A549 (cell line): ENCODE measurements around the gene BID. TPM values are rescaled to one million over a fixed set of nuclear protein-coding genes. Genes with fewer than 3 reads are reported as not detected.

Source experiments
- ATAC-seq, 2 experiments: fragments of 200-7000 bp in 1 of 2; fragments of >200 bp in 1 of 2; cut with Nextera tagmentation in 1 of 2; cut with Tn5 transposase in 1 of 2; 3 replicates each; pipeline versions ENCODE4 v1.8.0 to v1.9.1; 2018 to 2020; ENCODE audit warnings: mild to moderate bottlenecking in 1 of 2, moderate library complexity in 1 of 2
- CTCF ChIA-PET: fragments of 300-600 bp; sonication (Branson Sonifier 250); formaldehyde crosslinking; extraction: SDS; loops from one replicate; lab custom pipeline; 2021; ENCODE audit warnings: antibody characterized with exemption, inconsistent platforms; lab: Yijun Ruan, JAX
- POLR2A ChIA-PET: fragments of 350-600 bp; formaldehyde crosslinking; extraction: SDS; loops from one replicate; lab custom pipeline; 2021; ENCODE audit warnings: antibody characterized with exemption, inconsistent platforms; lab: Yijun Ruan, JAX
- DNase-seq, 2 experiments: peaks; one replicate each; pipeline versions ENCODE4 v3.0.0 to v3.0.0-alpha.2; 2011 to 2016; ENCODE audit warnings: low read depth in 1 of 2, low spot score in 1 of 2
- FAIRE-seq: peaks from 2 replicates; lab custom pipeline; 2011; peaks lifted over from hg19 to GRCh38; lab: Jason Lieb, UNC
- H3K27ac ChIP-seq, 2 experiments: fragments of >200 bp; sonication (Bioruptor Twin); formaldehyde crosslinking; 3 replicates each; pipeline ENCODE4 v1.5.1; 2016 to 2017
- H3K4me1 ChIP-seq: fragments of >200 bp; sonication (Bioruptor Twin); formaldehyde crosslinking; 3 replicates; pipeline ENCODE4 v1.6.1; 2016
- H3K4me2 ChIP-seq: fragments of >200 bp; sonication (Bioruptor Twin); formaldehyde crosslinking; 3 replicates; pipeline ENCODE4 v1.6.1; 2016
- H3K4me3 ChIP-seq: fragments of >200 bp; sonication (Bioruptor Twin); formaldehyde crosslinking; 3 replicates; pipeline ENCODE4 v1.5.1; 2016
- H3K9me3 ChIP-seq: fragments of >200 bp; sonication (Bioruptor Twin); formaldehyde crosslinking; 3 replicates; pipeline ENCODE4 v1.6.1; 2016
- ATOH8 ChIP-seq: fragments of 250-450 bp; sonication (Bioruptor Pico); IDR thresholded peaks from 2 replicates; pipeline ENCODE4 v1.5.0; 2020; ENCODE audit warnings: low read depth, mild to moderate bottlenecking, moderate library complexity
- CEBPB ChIP-seq, 2 experiments: fragments of >200 bp in 1 of 2; sonication (Bioruptor Twin) in 1 of 2; formaldehyde crosslinking in 1 of 2; IDR thresholded peaks; 2 replicates each; pipeline ENCODE4 v1.6.1; 2012 to 2016
- CHD4 ChIP-seq: fragments of 200-600 bp; sonication (generic); IDR thresholded peaks from 2 replicates; pipeline ENCODE4 v1.6.1; 2016; ENCODE audit warnings: antibody characterized with exemption, mild to moderate bottlenecking, borderline replicate concordance
- EHMT2 ChIP-seq: fragments of 200-600 bp; sonication (generic); IDR thresholded peaks from 2 replicates; pipeline ENCODE4 v1.6.1; 2016; ENCODE audit warnings: antibody characterized with exemption, low read depth, mild to moderate bottlenecking, moderate library complexity
- ELK1 ChIP-seq: fragments of 150-350 bp; IDR thresholded peaks from 2 replicates; pipeline ENCODE4 v1.6.1; 2014; ENCODE audit warnings: low read depth, mild to moderate bottlenecking, low read length
- EP300 ChIP-seq, 2 experiments: fragments of >200 bp; sonication (Bioruptor Twin); formaldehyde crosslinking; IDR thresholded peaks; 2 replicates in 1 of 2; 3 replicates in 1 of 2; pipeline ENCODE4 v1.6.1; 2016 to 2017
- FOSB ChIP-seq: fragments of 250-450 bp; sonication (Bioruptor Pico); IDR thresholded peaks from 2 replicates; pipeline ENCODE4 v1.5.0; 2020; ENCODE audit warnings: mild to moderate bottlenecking, moderate library complexity
- FOXS1 ChIP-seq: fragments of 250-450 bp; sonication (Bioruptor Pico); IDR thresholded peaks from 2 replicates; pipeline ENCODE4 v1.5.0; 2020; ENCODE audit warnings: mild to moderate bottlenecking, moderate library complexity
- GATA3 ChIP-seq: IDR thresholded peaks from 2 replicates; pipeline ENCODE4 v1.6.1; 2012; ENCODE audit warnings: borderline replicate concordance
- HES2 ChIP-seq: fragments of >200 bp; sonication (Bioruptor Twin); formaldehyde crosslinking; IDR thresholded peaks from 2 replicates; pipeline ENCODE4 v1.6.1; 2016
- HEYL ChIP-seq: fragments of 250-450 bp; sonication (Bioruptor Pico); IDR thresholded peaks from 2 replicates; pipeline ENCODE4 v1.8.0; 2021; ENCODE audit warnings: mild to moderate bottlenecking, moderate library complexity
- HMGXB4 ChIP-seq: fragments of 250-450 bp; sonication (Bioruptor Pico); IDR thresholded peaks from 2 replicates; pipeline ENCODE4 v1.5.0; 2021; ENCODE audit warnings: mild to moderate bottlenecking, moderate library complexity, borderline replicate concordance
- HOXA7 ChIP-seq: fragments of 250-450 bp; sonication (Bioruptor Pico); IDR thresholded peaks from 2 replicates; pipeline ENCODE4 v1.5.0; 2020; ENCODE audit warnings: mild to moderate bottlenecking, moderate library complexity
- KDM1A ChIP-seq: fragments of 200-600 bp; sonication (generic); IDR thresholded peaks from 2 replicates; pipeline ENCODE4 v1.6.1; 2016; ENCODE audit warnings: low read depth, mild to moderate bottlenecking
- KDM5A ChIP-seq: fragments of 200-600 bp; sonication (generic); IDR thresholded peaks from 2 replicates; pipeline ENCODE4 v1.6.1; 2016; ENCODE audit warnings: antibody characterized with exemption, mild to moderate bottlenecking
- MYC ChIP-seq: IDR thresholded peaks from 2 replicates; pipeline ENCODE4 v1.6.1; 2012; ENCODE audit warnings: mild to moderate bottlenecking, inconsistent platforms, low read length, improper control_type of control experiment, borderline replicate concordance
- NPAS2 ChIP-seq: fragments of 250-450 bp; sonication (Bioruptor Pico); IDR thresholded peaks from 2 replicates; pipeline ENCODE4 v1.8.0; 2022; ENCODE audit warnings: mild to moderate bottlenecking, moderate library complexity, borderline replicate concordance
- NR3C1 ChIP-seq: fragments of >200 bp; sonication (Bioruptor Twin); formaldehyde crosslinking; IDR thresholded peaks from 3 replicates; pipeline ENCODE4 v1.6.1; 2017
- RARB ChIP-seq: fragments of 250-450 bp; sonication (Bioruptor Pico); IDR thresholded peaks from 2 replicates; pipeline ENCODE4 v1.8.0; 2021; ENCODE audit warnings: mild to moderate bottlenecking, moderate library complexity
- SMC3 ChIP-seq: fragments of >200 bp; sonication (Bioruptor Twin); formaldehyde crosslinking; IDR thresholded peaks from 3 replicates; pipeline ENCODE4 v1.6.1; 2018; ENCODE audit warnings: inconsistent platforms
- SREBF2 ChIP-seq: fragments of 450-650 bp; IDR thresholded peaks from 2 replicates; pipeline ENCODE4 v1.6.1; 2014; ENCODE audit warnings: mild to moderate bottlenecking, moderate library complexity
- TP53 ChIP-seq: fragments of 250-450 bp; sonication (Bioruptor Pico); IDR thresholded peaks from 2 replicates; pipeline ENCODE4 v1.5.0; 2021; ENCODE audit warnings: mild to moderate bottlenecking, moderate library complexity
- USF2 ChIP-seq: fragments of 450-650 bp; IDR thresholded peaks from 2 replicates; pipeline ENCODE4 v1.6.1; 2014; ENCODE audit warnings: antibody characterized with exemption
- whole genome bisulfite sequencing: methylation state at CpG from one replicate; pipeline ENCODE4 v1.1.6; 2017; ENCODE audit errors: missing lambda C conversion rate; 5-methylcytosine and 5-hydroxymethylcytosine counted together
- polyA plus RNA-seq, 4 experiments: library from polyadenylated mRNA; depleted of rRNA in 3 of 4; stranded (reverse); fragments of >200 nt; fragmentation: RNase III in 1 of 4; extraction: RNeasy Plus Mini Kit Qiagen cat#74134 plus additional on column Dnase treatment in 1 of 4; gene quantifications; 2 replicates in 3 of 4; 3 replicates in 1 of 4; pipeline ENCODE4 v1.2.3, GENCODE V29; 2011 to 2017
- TF ChIP-seq, protein P1 (sequence below): IDR thresholded peaks from 2 replicates; pipeline ENCODE4 v1.6.1; 2012; ENCODE audit warnings: low read depth, borderline replicate concordance

BID gene
- polyA plus RNA-seq, 2 of the 4 experiments (the other 2 are of a cell fraction): 50.8 to 56.6 TPM

- 95% methylated on average over 20 of the region's 20 CpGs for WGBS
- CTCF ChIA-PET: interaction anchor here (1.2 to 3.8 kb wide), 2 partner anchors 19 to 27 kb away, joined by 3 to 16 read pairs; no protein-coding TSS in a partner anchor
These were observed 29.5 kb upstream of the BID start for GRCh38 chr22:17803609-17804270.

DNA sequence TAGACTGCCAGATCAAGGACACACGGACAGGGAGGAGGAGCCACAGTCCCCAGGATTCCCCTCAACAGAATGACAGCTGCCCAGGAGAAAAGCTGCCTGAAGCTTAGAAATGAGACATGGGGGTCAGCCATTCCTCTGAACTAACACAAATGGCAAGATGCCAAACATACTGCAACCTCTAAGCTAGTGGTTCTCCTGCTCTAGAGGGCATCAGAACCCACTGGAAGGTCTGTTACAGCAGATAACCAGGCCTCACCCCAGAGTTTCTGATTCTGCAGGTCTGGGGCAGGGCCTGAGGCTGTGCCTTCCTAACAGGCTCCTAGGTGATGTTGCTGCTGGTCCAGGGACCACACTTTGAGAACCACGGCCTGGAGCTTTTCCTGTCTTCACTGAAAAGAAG lies 28.6 kb upstream of the BID start:
- WGBS: 80% methylated on average over 2 of the region's 2 CpGs
- CTCF ChIA-PET: interaction anchor here (1.2 to 3.8 kb wide), 2 partner anchors 18 to 27 kb away, joined by 3 to 16 read pairs; no protein-coding TSS in a partner anchor
- no peak for FAIRE-seq
- H3K4me1 ChIP-seq: no peaks in the 10 kb centered on the region
- TF ChIP-seq MYC: no peak
- no peak for TF ChIP-seq ELK1
- no peak for TF ChIP-seq SREBF2
- no peak for TF ChIP-seq KDM5A
- no peak for TF ChIP-seq HMGXB4 (CRISPR knock-in tag)
- no peak for TF ChIP-seq KDM1A
- TF ChIP-seq HOXA7: no peak
- no peak for TF ChIP-seq FOSB (CRISPR knock-in tag)
- no peak for TF ChIP-seq CEBPB (IDR thresholded peaks at IDR 0.05)
- TF ChIP-seq SMC3: no peak
- TF ChIP-seq CHD4: no peak
- TF ChIP-seq NPAS2 (CRISPR knock-in tag): no peak
- no peak for TF ChIP-seq FOXS1 (CRISPR knock-in tag)
- no peak for TF ChIP-seq NR3C1
- no peak for TF ChIP-seq HES2
- no peak for TF ChIP-seq RARB (CRISPR knock-in tag)
- TF ChIP-seq, all 56 proteins: peak for 0
- H3K4me3 ChIP-seq: no peak overlapping the region
- DNase-seq (no peak), ATAC-seq (no peak)
- POLR2A ChIA-PET: no interaction called here
- H3K27ac ChIP-seq: no peak overlapping the region
- H3K4me2 ChIP-seq: no peak overlapping the region
- no peaks in the 10 kb centered on the region for H3K9me3 ChIP-seq

More at GRCh38 chr22:17803609-17804270, 29.5 kb upstream of the BID start:
- ATAC-seq (no peak), FAIRE-seq (no peak), DNase-seq (no peak)
- Histone ChIP-seq H3K9me3 (no peaks in the 10 kb centered on the region), H3K27ac (no peak overlapping the region), H3K4me1 (no peaks in the 10 kb centered on the region), H3K4me2 (no peak overlapping the region), H3K4me3 (no peak overlapping the region)
- TF ChIP-seq EP300 (IDR thresholded peaks at IDR 0.05): no peak
- TF ChIP-seq TP53: no peak
- no peak for TF ChIP-seq CEBPB (IDR thresholded peaks at IDR 0.05)
- no peak for TF ChIP-seq NPAS2 (CRISPR knock-in tag)
- TF ChIP-seq USF2: no peak
- TF ChIP-seq ATOH8 (CRISPR knock-in tag): no peak
- TF ChIP-seq FOXS1 (CRISPR knock-in tag): no peak
- TF ChIP-seq SMC3: no peak
- no peak for TF ChIP-seq GATA3
- no peak for TF ChIP-seq KDM1A
- TF ChIP-seq EHMT2: no peak
- no peak for TF ChIP-seq HEYL
- TF ChIP-seq, protein P1, sequence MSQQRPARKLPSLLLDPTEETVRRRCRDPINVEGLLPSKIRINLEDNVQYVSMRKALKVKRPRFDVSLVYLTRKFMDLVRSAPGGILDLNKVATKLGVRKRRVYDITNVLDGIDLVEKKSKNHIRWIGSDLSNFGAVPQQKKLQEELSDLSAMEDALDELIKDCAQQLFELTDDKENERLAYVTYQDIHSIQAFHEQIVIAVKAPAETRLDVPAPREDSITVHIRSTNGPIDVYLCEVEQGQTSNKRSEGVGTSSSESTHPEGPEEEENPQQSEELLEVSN: no peak
- POLR2A ChIA-PET: no interaction called here
